ENCODE results near the gene MUC5AC.

- TF ChIP-seq CREB1 (CRISPR knock-in tag; IDR thresholded peaks at IDR 0.05), result no peak
- no peak for TF ChIP-seq CTCF (IDR thresholded peaks at IDR 0.05)
- no peak for TF ChIP-seq NFYB (CRISPR knock-in tag; conservative IDR thresholded peaks at IDR 0.05; ENCODE audit: low read depth)
- no peak for TF ChIP-seq HMGXB4 (CRISPR knock-in tag; IDR thresholded peaks at IDR 0.05)
- TF ChIP-seq, protein P1, sequence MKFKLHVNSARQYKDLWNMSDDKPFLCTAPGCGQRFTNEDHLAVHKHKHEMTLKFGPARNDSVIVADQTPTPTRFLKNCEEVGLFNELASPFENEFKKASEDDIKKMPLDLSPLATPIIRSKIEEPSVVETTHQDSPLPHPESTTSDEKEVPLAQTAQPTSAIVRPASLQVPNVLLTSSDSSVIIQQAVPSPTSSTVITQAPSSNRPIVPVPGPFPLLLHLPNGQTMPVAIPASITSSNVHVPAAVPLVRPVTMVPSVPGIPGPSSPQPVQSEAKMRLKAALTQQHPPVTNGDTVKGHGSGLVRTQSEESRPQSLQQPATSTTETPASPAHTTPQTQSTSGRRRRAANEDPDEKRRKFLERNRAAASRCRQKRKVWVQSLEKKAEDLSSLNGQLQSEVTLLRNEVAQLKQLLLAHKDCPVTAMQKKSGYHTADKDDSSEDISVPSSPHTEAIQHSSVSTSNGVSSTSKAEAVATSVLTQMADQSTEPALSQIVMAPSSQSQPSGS (CRISPR knock-in tag; IDR thresholded peaks at IDR 0.05; ENCODE audit: borderline replicate concordance, low read depth), result no peak
- TF ChIP-seq, protein P2, sequence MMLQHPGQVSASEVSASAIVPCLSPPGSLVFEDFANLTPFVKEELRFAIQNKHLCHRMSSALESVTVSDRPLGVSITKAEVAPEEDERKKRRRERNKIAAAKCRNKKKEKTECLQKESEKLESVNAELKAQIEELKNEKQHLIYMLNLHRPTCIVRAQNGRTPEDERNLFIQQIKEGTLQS (CRISPR knock-in tag; conservative IDR thresholded peaks at IDR 0.05), result no peak
- TF ChIP-seq ESRRA (CRISPR knock-in tag; IDR thresholded peaks at IDR 0.05; ENCODE audit: borderline replicate concordance), result no peak
- TF ChIP-seq TCF7 (CRISPR knock-in tag; IDR thresholded peaks at IDR 0.05; ENCODE audit: low read depth), result no peak
- TF ChIP-seq CBFB (CRISPR knock-in tag; IDR thresholded peaks at IDR 0.05; ENCODE audit: low read depth), result no peak
- TF ChIP-seq MXD4 (CRISPR knock-in tag; IDR thresholded peaks at IDR 0.05; ENCODE audit: borderline replicate concordance), result no peak
Measured at GRCh38 chr11:1219446-1219833, 61.7 kb downstream of the MUC5AC start.
